NCI-H460 (cell line): Measurements from ENCODE around the gene EGFL7. TPM values are rescaled to one million over a fixed set of nuclear protein-coding genes. Genes with fewer than 3 reads are reported as not detected.

Source experiments
- DNase-seq: peaks from one replicate; pipeline ENCODE4 v3.0.0-alpha.2; 2016; ENCODE audit warnings: low read depth; ENCODE audit errors: extremely low read depth
- polyA plus RNA-seq: library from polyadenylated mRNA; depleted of rRNA; stranded (reverse); fragments of >200 nt; gene quantifications from 2 replicates; pipeline ENCODE4 v1.2.3, GENCODE V29; 2014; cell fraction: nucleus; rRNA removed
- total RNA-seq: library from RNA; depleted of rRNA; stranded (reverse); fragments of >200 nt; shearing (Covaris generic); gene quantifications from 2 replicates; pipeline ENCODE4 v1.2.3, GENCODE V29; 2014; rRNA removed

Gene EGFL7
- 51.7 and 77.2 TPM in 2 replicates for total RNA-seq
- polyA plus RNA-seq: 130 and 149 TPM in 2 replicates

- no peak for DNase-seq
Measured at GRCh38 chr9:136662656-136663581, at the start of gene EGFL7. Gene EGFL7, plus strand, starts transcription at chr9:136662916. Its CDS starts 5,367 bp downstream, at chr9:136668283.

DNA sequence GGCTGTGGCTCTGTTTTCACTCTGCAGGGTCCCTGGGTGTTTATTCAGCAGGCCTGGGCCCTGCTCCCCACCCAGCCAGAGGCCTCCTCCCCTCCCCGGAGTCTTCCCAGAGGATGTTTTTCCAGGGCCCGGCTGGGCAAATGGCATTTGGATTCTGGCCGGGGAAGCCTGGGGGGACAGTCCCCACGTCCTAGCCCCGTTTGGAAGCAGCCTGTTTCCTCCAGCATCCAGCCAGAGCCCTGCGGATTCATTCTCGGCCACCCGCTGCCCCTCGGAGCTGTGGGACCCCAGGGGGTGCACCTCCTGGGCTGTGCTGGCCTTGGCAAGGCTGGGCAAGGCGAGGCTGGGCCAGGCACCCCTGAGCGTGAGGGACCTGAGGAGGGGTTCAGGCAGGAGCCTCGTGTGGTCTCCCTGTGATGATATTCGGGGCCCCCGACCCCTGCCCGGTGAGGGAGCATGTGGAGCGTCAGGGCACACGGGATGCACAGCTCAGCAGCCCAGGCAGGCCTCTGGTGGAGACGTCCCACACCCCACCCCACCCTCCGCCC is 48.8 kb upstream of the EGFL7 start:
- DNase-seq: no peak

DNA sequence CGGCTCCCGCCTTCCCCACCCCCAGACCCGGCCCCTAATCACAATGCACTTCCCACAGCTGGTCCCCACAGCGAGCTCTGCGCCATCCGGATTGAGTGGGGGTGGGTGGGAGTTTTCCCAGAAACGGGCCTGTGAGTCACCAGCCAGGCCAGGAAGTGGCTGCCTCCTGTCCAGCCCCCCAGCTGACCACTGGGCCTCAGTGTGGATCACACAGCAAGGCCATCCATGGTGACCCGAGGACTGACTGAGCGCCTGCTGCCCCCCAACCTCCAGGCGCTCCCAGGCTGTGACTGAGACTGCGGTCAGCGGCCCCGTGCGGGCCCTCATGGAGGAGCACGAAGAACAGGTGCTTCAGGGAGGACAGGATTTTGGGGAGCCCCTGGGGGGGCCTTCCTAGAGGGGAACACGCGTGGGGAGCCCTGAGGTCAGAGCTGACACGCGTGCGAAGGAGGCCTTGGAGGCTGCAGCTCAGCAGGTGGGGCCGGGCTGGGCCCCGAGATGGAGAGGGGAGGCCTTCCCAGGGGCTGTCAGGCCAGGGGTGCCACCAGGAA is 48.3 kb upstream of the EGFL7 start:
- DNase-seq: no peak

DNA sequence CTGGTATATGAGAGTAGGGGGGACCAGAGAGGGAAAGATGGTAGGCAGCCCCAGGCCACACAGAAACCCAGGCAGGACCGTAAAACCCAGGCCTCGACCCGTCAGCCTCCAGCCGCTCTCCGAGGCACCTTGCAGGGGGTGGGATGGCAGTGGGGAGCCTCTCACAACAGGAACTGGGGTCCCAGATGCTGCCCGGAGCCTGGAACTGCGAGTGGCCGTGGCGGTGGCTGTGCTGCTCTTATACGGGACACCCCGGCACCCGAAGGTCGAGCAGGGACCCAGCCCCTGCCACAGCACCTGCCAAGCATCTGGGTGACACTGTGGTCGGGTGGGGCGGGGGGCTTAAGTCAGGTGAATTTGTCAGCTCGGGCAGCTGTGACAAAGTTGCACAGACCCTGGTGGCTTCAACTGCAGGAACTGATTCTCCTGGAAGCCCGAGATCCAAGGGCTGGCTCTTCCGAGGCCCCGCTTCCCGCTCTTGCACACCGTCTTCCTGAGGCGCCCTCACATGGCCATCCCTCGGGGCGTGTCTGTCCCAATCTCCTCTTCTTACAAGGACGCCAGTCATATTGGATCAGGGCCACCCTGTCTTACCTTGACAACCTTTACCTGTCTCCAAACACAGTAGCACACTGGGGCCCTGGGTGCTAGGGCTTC is 47.6 kb upstream of the EGFL7 start:
- no peak for DNase-seq

- DNase-seq: no peak
Measured at GRCh38 chr9:136615631-136616306, 46.9 kb upstream of the EGFL7 start.

DNA sequence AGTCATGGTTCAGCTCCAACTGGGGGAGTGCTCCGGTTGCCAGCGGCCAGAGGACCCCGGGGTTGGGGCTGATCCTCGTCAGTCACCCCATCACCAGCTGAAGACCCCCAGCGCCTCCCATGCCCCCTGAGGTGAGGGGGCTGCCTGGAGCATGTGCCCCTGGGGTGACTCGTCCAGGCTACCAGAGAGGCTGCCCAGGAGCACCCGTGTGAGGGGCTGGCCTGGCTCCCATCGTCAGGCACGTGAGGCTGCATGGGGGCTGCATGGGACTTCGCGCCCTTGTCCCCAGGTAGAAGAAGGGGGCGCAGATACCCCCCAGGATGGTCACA is 46.4 kb upstream of the EGFL7 start:
- no peak for DNase-seq

DNA sequence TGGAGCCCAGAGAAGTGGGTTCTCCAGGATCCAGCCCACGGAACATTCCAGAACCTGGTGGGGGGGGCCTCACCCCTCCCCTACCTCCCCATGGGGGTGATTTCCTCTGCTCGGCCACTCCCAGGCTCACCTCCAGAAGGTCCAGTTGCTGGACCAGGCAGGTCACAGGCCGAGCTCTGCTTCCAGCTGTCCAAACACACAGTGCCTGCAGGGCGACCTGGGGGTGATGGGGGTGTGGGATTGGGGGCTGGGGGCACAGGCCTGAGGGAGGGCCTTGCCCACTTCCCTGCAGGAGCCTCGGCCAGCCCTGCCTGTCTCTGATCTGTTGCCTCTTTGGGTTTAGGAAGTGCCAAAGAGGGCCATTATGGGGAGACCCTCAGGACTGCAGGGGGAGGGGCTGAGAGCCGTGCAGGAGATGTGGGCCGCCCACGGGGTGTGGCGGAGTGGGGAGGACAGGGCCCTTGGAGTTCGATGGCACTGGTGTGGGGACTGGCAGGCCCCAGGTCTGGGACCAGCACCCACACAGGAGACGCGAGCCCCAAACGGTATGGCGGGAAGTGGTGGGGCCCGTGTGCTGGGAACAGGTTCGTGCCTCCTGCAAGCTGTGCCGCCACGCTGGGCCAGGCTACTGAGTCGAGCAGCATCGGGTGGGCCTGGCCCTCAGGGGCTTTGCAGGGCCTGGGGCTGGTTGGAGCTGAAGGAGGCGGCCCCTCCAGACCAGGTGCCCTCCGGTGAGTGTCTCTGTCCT is 45.6 kb upstream of the EGFL7 start:
- DNase-seq: no peak

- no peak for DNase-seq
Measured at GRCh38 chr9:136617746-136618579, 44.8 kb upstream of the EGFL7 start.

GRCh38 chr9:136618580-136619547 is 43.9 kb upstream of the EGFL7 start:
- no peak for DNase-seq

GRCh38 chr9:136619742-136620440 is 42.8 kb upstream of the EGFL7 start:
- DNase-seq: no peak

- no peak for DNase-seq
Measured at GRCh38 chr9:136620441-136621018, 42.2 kb upstream of the EGFL7 start.

DNA sequence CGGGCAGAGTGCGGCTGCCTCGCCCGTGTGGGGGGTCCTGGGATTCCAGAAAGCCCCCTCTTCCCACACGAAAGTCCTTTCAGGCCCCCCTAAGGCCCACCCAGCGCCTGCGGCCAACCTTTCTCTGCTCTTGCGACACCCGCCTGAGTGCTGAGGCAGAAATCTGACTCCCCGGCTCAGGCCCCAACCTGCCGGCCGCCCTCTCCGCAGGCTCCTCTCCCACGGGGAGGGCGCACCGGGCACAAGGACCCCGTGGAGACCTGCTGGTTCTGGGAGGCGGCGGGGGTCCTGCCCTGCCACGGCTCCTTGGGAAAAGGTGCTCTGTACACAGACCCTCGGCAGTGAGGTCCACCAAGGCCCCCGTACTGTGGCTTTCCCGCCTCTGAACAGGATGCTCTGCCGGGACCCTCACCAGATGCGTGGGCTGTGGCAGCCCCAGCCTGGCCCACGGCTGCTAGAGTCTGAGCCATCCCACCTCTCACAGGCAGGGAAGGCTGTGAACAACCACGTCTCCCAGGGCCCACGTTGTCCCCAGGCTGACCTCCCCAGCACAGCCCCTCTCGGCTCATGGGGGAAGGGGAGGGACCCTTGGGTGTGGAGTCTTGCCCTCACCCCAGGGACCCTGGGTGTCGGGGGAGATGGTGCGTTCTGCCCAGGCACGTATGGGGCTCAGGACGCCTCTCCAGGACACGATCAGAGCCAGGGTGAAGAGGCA is 41.5 kb upstream of the EGFL7 start:
- no peak for DNase-seq

- no peak for DNase-seq
Measured at GRCh38 chr9:136621734-136622093, 41.0 kb upstream of the EGFL7 start.

GRCh38 chr9:136622538-136622948 is 40.2 kb upstream of the EGFL7 start:
- DNase-seq: no peak

DNA sequence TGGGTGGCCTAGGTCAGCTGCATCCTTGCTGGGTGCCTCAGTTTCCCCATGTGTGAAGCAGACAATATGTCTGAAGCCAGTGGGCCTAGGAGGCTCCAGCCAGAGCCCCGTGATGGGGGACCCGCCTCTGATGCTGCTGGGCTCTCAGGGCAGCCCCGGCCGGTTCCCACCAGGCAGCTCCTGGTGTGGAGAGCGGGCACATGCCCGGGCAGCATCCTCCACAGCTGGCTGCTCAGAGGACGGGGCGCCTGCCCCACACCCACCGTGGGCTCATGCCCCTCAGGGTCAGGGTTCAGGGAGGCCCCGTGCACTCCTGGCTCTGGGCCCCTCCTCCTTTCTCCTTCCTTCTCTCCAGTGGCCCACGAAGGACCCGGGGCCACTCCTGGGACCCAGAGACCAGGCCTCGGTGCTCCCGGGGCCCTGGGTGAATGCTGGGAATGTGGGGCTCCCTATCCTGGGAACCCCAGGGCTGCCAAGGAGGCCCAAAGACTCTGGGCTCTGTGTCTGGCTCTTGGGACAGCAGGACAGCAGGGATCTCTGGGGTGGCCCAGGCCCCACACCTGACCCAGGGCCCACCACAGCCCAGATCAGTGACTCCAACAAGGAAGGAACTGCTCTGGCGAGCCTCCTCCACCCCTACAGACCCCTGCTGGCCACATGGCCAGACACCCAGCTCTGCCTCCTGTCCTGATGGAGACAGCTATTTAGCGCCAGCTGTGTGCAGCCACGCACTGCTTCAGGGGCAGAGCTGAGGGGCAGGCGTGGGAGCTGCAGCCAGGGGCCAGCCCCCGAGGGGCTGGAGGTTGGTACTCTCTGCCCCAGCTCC is 39.5 kb upstream of the EGFL7 start:
- no peak for DNase-seq

DNA sequence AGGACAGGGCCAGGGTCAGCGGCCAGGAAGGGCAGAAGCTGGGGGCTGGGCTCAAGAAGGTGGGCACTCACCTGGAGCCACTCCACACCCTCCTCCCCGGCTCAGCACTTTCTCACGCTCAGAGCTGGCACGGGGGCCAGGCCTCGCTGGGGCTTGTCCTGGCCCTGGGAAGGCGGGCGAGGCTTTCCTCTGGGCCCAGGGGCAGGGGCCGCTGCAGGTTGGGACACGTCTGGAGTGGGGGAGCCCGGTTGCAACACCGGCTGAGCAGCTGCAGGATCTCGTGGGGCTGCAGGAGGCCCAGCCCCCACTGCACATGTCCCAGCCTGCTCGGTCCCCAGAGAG is 38.9 kb upstream of the EGFL7 start:
- DNase-seq: no peak
